ENCODE data around the gene PRND. TPM values are rescaled to one million over a fixed set of nuclear protein-coding genes. Genes with fewer than 3 reads are reported as not detected.
"Not testable (repeated sequence)": the region's sequence is repeated elsewhere in the genome, so short reads cannot be mapped to it uniquely, and the experiment has no call there.

Gene PRND
- polyA plus RNA-seq, 1 donor (not counting 4 experiments of a cell fraction or from before 2014, with no cell fraction given), result not detected

GRCh38 chr20:4702562-4703280, 19.0 kb upstream of the PRND start:
- peaks cover 29% of the 10 kb centered on the region for H4K20me1 ChIP-seq (ENCODE audit: control insufficient read depth, extremely low read depth, insufficient read depth, low read length)
- peaks cover 25% of the 10 kb centered on the region for H3K4me1 ChIP-seq (ENCODE audit: control insufficient read depth, extremely low read depth, insufficient read depth, low read length)
- H3K4me3 ChIP-seq (ENCODE audit: control insufficient read depth in 2 of 3, extremely low read depth in 1 of 3, insufficient read depth in 2 of 3, low read depth in 1 of 3, low read length in 3 of 3), result no peak overlapping the region
- H3K27ac ChIP-seq (ENCODE audit: control insufficient read depth, insufficient read depth, low read length), result peak overlapping the region; percentile 22
- H3K9ac ChIP-seq (ENCODE audit: control insufficient read depth, extremely low read depth, insufficient read depth, low read length), result no peak overlapping the region
- no peak overlapping the region for H2AFZ ChIP-seq (ENCODE audit: control insufficient read depth, low read length)
- H3K79me2 ChIP-seq (ENCODE audit: control insufficient read depth, insufficient read depth, low read length), result peaks cover 18% of the 10 kb centered on the region
- DNase-seq (ENCODE audit: low read depth, low spot score) (no peak), FAIRE-seq (no peak)
- H3K27me3 ChIP-seq (ENCODE audit: control insufficient read depth, extremely low read depth, insufficient read depth, low read length), result no peaks in the 10 kb centered on the region
- no peaks in the 10 kb centered on the region for H3K9me3 ChIP-seq (ENCODE audit: control insufficient read depth, low read depth, low read length)
- H3K4me2 ChIP-seq (ENCODE audit: control insufficient read depth, extremely low read depth, insufficient read depth, low read depth, low read length), result no peak overlapping the region
- dilution Hi-C loops (cut with MboI; ENCODE audit: extremely low pct_ligation_motif_present, low sequenced_read_pairs), result no loop called here
- peaks cover 2% of the 10 kb centered on the region for H3K9me1 ChIP-seq (ENCODE audit: control insufficient read depth, extremely low read depth, insufficient read depth, low read length)
- H3K36me3 ChIP-seq (ENCODE audit: control insufficient read depth in 2 of 2, extremely low read depth in 1 of 2, insufficient read depth in 2 of 2, low read length in 2 of 2), result peaks cover 18 to 23% of the 10 kb centered on the region in 2 experiments
- TF ChIP-seq CTCF (optimal IDR thresholded peaks at IDR 0.05 in 1 of 3, IDR thresholded peaks at IDR 0.05 in 1 of 3, conservative IDR thresholded peaks at IDR 0.05 in 1 of 3; ENCODE audit: extremely low read depth in 1 of 3, insufficient read depth in 2 of 3, low read length in 3 of 3), result no peak
- no peak for TF ChIP-seq EZH2 (IDR thresholded peaks at IDR 0.05; ENCODE audit: low read length)

- Histone ChIP-seq H3K27me3 (ENCODE audit: control insufficient read depth, extremely low read depth, insufficient read depth, low read length) (no peaks in the 10 kb centered on the region), H3K9ac (ENCODE audit: control insufficient read depth, extremely low read depth, insufficient read depth, low read length) (no peak overlapping the region), H3K9me1 (ENCODE audit: control insufficient read depth, extremely low read depth, insufficient read depth, low read length) (peaks cover 2% of the 10 kb centered on the region), H3K79me2 (ENCODE audit: control insufficient read depth, insufficient read depth, low read length) (peaks cover 14% of the 10 kb centered on the region), H3K36me3 (ENCODE audit: control insufficient read depth in 2 of 2, extremely low read depth in 1 of 2, insufficient read depth in 2 of 2, low read length in 2 of 2) (peaks cover 18 to 19% of the 10 kb centered on the region in 2 experiments), H3K9me3 (ENCODE audit: control insufficient read depth, low read depth, low read length) (no peaks in the 10 kb centered on the region), H3K4me2 (ENCODE audit: control insufficient read depth, extremely low read depth, insufficient read depth, low read depth, low read length) (peak overlapping the region; percentile 41), H3K4me1 (ENCODE audit: control insufficient read depth, extremely low read depth, insufficient read depth, low read length) (peaks cover 25% of the 10 kb centered on the region), H3K4me3 (ENCODE audit: control insufficient read depth in 2 of 3, extremely low read depth in 1 of 3, insufficient read depth in 2 of 3, low read depth in 1 of 3, low read length in 3 of 3) (no peak overlapping the region), H2AFZ (ENCODE audit: control insufficient read depth, low read length) (no peak overlapping the region), H4K20me1 (ENCODE audit: control insufficient read depth, extremely low read depth, insufficient read depth, low read length) (peaks cover 25% of the 10 kb centered on the region), H3K27ac (ENCODE audit: control insufficient read depth, insufficient read depth, low read length) (peak overlapping the region; percentile 22)
- TF ChIP-seq EZH2 (IDR thresholded peaks at IDR 0.05; ENCODE audit: low read length) (no peak), CTCF (optimal IDR thresholded peaks at IDR 0.05 in 1 of 3, IDR thresholded peaks at IDR 0.05 in 1 of 3, conservative IDR thresholded peaks at IDR 0.05 in 1 of 3; ENCODE audit: extremely low read depth in 1 of 3, insufficient read depth in 2 of 3, low read length in 3 of 3) (no peak)
- FAIRE-seq (no peak), DNase-seq (ENCODE audit: low read depth, low spot score) (no peak)
- dilution Hi-C loops (cut with MboI; ENCODE audit: extremely low pct_ligation_motif_present, low sequenced_read_pairs), result no loop called here
Observed at GRCh38 chr20:4703281-4703676, 18.4 kb upstream of the PRND start.

- H3K4me2 ChIP-seq (ENCODE audit: control insufficient read depth, extremely low read depth, insufficient read depth, low read depth, low read length); H3K79me2 ChIP-seq (ENCODE audit: control insufficient read depth, insufficient read depth, low read length); FAIRE-seq; H3K4me3 ChIP-seq (ENCODE audit: control insufficient read depth in 2 of 3, extremely low read depth in 1 of 3, insufficient read depth in 2 of 3, low read depth in 1 of 3, low read length in 3 of 3); H3K9ac ChIP-seq (ENCODE audit: control insufficient read depth, extremely low read depth, insufficient read depth, low read length); H3K27ac ChIP-seq (ENCODE audit: control insufficient read depth, insufficient read depth, low read length); H3K9me1 ChIP-seq (ENCODE audit: control insufficient read depth, extremely low read depth, insufficient read depth, low read length); H3K9me3 ChIP-seq (ENCODE audit: control insufficient read depth, low read depth, low read length); H2AFZ ChIP-seq (ENCODE audit: control insufficient read depth, low read length); dilution Hi-C loops (cut with MboI; ENCODE audit: extremely low pct_ligation_motif_present, low sequenced_read_pairs); H3K27me3 ChIP-seq (ENCODE audit: control insufficient read depth, extremely low read depth, insufficient read depth, low read length); DNase-seq (ENCODE audit: low read depth, low spot score); H3K36me3 ChIP-seq (ENCODE audit: control insufficient read depth in 2 of 2, extremely low read depth in 1 of 2, insufficient read depth in 2 of 2, low read length in 2 of 2): not testable (repeated sequence)
- Histone ChIP-seq H4K20me1 (ENCODE audit: control insufficient read depth, extremely low read depth, insufficient read depth, low read length) (peaks cover 13% of the 10 kb centered on the region), H3K4me1 (ENCODE audit: control insufficient read depth, extremely low read depth, insufficient read depth, low read length) (peaks cover 25% of the 10 kb centered on the region)
Observed at GRCh38 chr20:4706941-4707340, 14.8 kb upstream of the PRND start.
